Liver (tissue), 9 donors: ENCODE results near the gene ERBB4. TPM values are rescaled to one million over a fixed set of nuclear protein-coding genes. Genes with fewer than 3 reads are reported as not detected.

Source experiments
- DNase-seq: peaks from one replicate; pipeline ENCODE4 v3.0.0-alpha.2; 2017; ENCODE audit warnings: low spot score
- H3K27ac ChIP-seq, 2 donors: one replicate each; pipeline ENCODE4 v1.7.0; 2013; ENCODE audit warnings: inconsistent platforms in 2 of 2, low read length in 2 of 2, control low read depth in 1 of 2, low read depth in 1 of 2, mild to moderate bottlenecking in 1 of 2
- H3K27me3 ChIP-seq, 4 donors: one replicate each; pipeline versions ENCODE4 v1.6.1 to v1.7.0; 2013; ENCODE audit warnings: low read length in 3 of 4, inconsistent platforms in 1 of 4, mild to moderate bottlenecking in 1 of 4, moderate library complexity in 1 of 4; ENCODE audit not compliant: control insufficient read depth in 4 of 4, insufficient read depth in 4 of 4
- H3K36me3 ChIP-seq, 4 donors: one replicate each; pipeline versions ENCODE4 v1.6.1 to v1.7.0; 2013; ENCODE audit warnings: low read length in 3 of 4, mild to moderate bottlenecking in 3 of 4, low read depth in 1 of 4, moderate library complexity in 1 of 4; ENCODE audit not compliant: control insufficient read depth in 4 of 4, insufficient read depth in 3 of 4
- H3K4me1 ChIP-seq, 4 donors: one replicate each; pipeline versions ENCODE4 v1.6.1 to v1.7.0; 2013; ENCODE audit warnings: low read length in 3 of 4, mild to moderate bottlenecking in 3 of 4, moderate library complexity in 1 of 4; ENCODE audit not compliant: control insufficient read depth in 4 of 4, insufficient read depth in 4 of 4
- H3K4me3 ChIP-seq, 3 donors: one replicate each; pipeline versions ENCODE4 v1.6.1 to v1.7.0; 2013; ENCODE audit warnings: low read length in 3 of 3, control low read depth in 1 of 3, low read depth in 1 of 3, mild to moderate bottlenecking in 1 of 3
- H3K9ac ChIP-seq, 2 donors: one replicate each; pipeline ENCODE4 v1.7.0; 2013; ENCODE audit warnings: low read length in 2 of 2, mild to moderate bottlenecking in 2 of 2, moderate library complexity in 2 of 2, control low read depth in 1 of 2, low read depth in 1 of 2
- H3K9me3 ChIP-seq, 4 donors: one replicate each; pipeline versions ENCODE4 v1.6.1 to v1.7.0; 2013; ENCODE audit warnings: low read length in 3 of 4; ENCODE audit not compliant: control insufficient read depth in 4 of 4
- EGR1 ChIP-seq, 2 donors: IDR thresholded peaks; 2 replicates each; pipeline ENCODE4 v1.6.1; 2016 to 2018; ENCODE audit warnings: antibody characterized with exemption in 2 of 2, low read depth in 2 of 2
- FOXA2 ChIP-seq: IDR thresholded peaks from 2 replicates; pipeline ENCODE4 v1.6.1; 2016; ENCODE audit warnings: antibody characterized with exemption
- GABPA ChIP-seq, 2 donors: IDR thresholded peaks in 1 of 2; conservative IDR thresholded peaks in 1 of 2; 2 replicates each; pipeline ENCODE4 v1.6.1; 2016; ENCODE audit warnings: antibody characterized with exemption in 2 of 2, mild to moderate bottlenecking in 1 of 2, moderate library complexity in 1 of 2
- NR2F2 ChIP-seq: IDR thresholded peaks from 2 replicates; pipeline ENCODE4 v1.6.1; 2016; ENCODE audit warnings: antibody characterized with exemption
- RAD21 ChIP-seq, 2 donors: IDR thresholded peaks; 2 replicates each; pipeline ENCODE4 v1.6.1; 2016; ENCODE audit warnings: antibody characterized with exemption in 2 of 2, mild to moderate bottlenecking in 2 of 2
- RXRA ChIP-seq, 2 donors: IDR thresholded peaks; 2 replicates each; pipeline ENCODE4 v1.6.1; 2017 to 2018; ENCODE audit warnings: antibody characterized with exemption in 2 of 2, mild to moderate bottlenecking in 1 of 2
- SP1 ChIP-seq: IDR thresholded peaks from 2 replicates; pipeline ENCODE4 v1.6.1; 2018; ENCODE audit warnings: antibody characterized with exemption, mild to moderate bottlenecking
- TAF1 ChIP-seq: conservative IDR thresholded peaks from 2 replicates; pipeline ENCODE4 v1.6.1; 2016; ENCODE audit warnings: antibody characterized with exemption, mild to moderate bottlenecking
- YY1 ChIP-seq: IDR thresholded peaks from 2 replicates; pipeline ENCODE4 v1.6.1; 2016; ENCODE audit warnings: antibody characterized with exemption, mild to moderate bottlenecking
- WGBS: extraction: QIAGEN DNeasy Blood & Tissue Kit; methylation state at CpG from one replicate; pipeline ENCODE4 v1.1.7; 2013; 5-methylcytosine and 5-hydroxymethylcytosine counted together
- polyA plus RNA-seq, 2 donors: library from polyadenylated mRNA; stranded (reverse) in 1 of 2; unstranded in 1 of 2; fragments of 200-250 nt in 1 of 2; fragments of >200 nt in 1 of 2; fragmentation: Nextera tagmentation in 1 of 2; extraction: Ambion mirVana in 1 of 2; gene quantifications; one replicate each; pipeline versions ENCODE4 v1.2.1 to v1.2.3, GENCODE V29; 2013 to 2015
- total RNA-seq, 2 donors: library from RNA; depleted of rRNA; stranded (reverse); fragments of >200 nt; gene quantifications; one replicate each; pipeline ENCODE4 v1.2.3, GENCODE V29; 2014
- TF ChIP-seq, protein P1 (sequence below): IDR thresholded peaks from 2 replicates; pipeline ENCODE4 v1.6.1; 2016; ENCODE audit warnings: antibody characterized with exemption
- TF ChIP-seq, protein P2 (sequence below): IDR thresholded peaks from 2 replicates; pipeline ENCODE4 v1.6.1; 2016; ENCODE audit warnings: antibody characterized with exemption
- TF ChIP-seq, protein P3 (sequence below): IDR thresholded peaks from 2 replicates; pipeline ENCODE4 v1.6.1; 2016; ENCODE audit warnings: antibody characterized with exemption, mild to moderate bottlenecking
- TF ChIP-seq, protein P4 (sequence below): IDR thresholded peaks from 2 replicates; pipeline ENCODE4 v1.6.1; 2016; ENCODE audit warnings: antibody characterized with exemption
- TF ChIP-seq, protein P5 (sequence below): fragments of 150-350 bp; IDR thresholded peaks from 2 replicates; pipeline ENCODE4 v1.5.1; 2017; ENCODE audit warnings: improper control_type of control experiment, low read depth, low read length; ENCODE audit not compliant: missing input control
- donor health status: healthy.
- donor health status: healthy.
- donor health status: healthy.
- donor health status: healthy.
- donor health status: healthy.

ERBB4 gene
- total and polyA plus RNA-seq, 4 donors = 0.03 to 0.42 TPM; not detected in 2

DNA sequence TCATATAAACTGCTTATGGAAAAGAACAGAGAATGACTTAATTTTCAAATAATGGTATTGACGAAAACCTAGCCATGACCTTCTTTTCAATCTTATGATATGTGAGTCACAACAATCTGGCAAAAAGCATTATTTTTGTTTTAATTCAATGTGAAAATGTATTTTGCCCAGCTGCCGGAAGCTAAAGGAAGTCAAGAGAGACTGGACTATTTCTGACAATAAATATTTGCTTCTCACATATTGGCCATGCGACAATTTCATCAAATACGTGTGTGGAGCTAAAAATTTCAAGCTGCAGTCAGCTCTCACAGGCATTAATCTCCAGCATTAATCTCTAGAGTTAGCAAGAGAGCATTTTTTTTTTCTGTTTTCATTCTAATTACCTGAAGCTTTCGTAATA is 1101.2 kb downstream of the ERBB4 start (continued):
- no peak for TF ChIP-seq NR2F2

DNA sequence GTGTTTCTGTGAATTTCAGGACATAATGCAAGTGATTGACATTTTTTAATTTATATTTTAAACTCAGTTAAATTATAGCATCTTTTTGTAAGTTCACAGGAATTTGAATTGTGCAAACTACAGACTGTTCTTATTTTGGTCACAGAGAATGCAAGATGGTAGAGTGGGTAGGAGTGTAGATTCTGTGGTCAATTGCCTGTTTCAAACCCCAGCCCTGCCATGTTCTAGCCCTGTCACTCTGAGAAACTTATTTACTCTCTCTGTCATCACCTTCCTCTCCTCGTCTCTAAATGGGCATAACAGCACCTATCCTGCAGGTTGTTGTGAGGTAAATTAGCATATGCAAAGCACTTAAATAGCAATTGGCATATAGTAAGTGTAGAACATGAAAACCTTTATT is 1102.4 kb downstream of the ERBB4 start:
- Histone ChIP-seq H3K4me3 (no peak overlapping the region), H3K27me3 (peaks cover 0 to 2% (median 0%) of the 10 kb centered on the region in 4 donors), H3K9ac (no peak overlapping the region), H3K9me3 (no peaks in the 10 kb centered on the region), H3K4me1 (no peaks in the 10 kb centered on the region), H3K36me3 (no peaks in the 10 kb centered on the region), H3K27ac (no peak overlapping the region)
- DNase-seq = no peak
- 45% methylated on average over 1 of the region's 1 CpG for WGBS
- TF ChIP-seq, protein P1, sequence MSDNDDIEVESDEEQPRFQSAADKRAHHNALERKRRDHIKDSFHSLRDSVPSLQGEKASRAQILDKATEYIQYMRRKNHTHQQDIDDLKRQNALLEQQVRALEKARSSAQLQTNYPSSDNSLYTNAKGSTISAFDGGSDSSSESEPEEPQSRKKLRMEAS = no peak
- TF ChIP-seq, protein P2, sequence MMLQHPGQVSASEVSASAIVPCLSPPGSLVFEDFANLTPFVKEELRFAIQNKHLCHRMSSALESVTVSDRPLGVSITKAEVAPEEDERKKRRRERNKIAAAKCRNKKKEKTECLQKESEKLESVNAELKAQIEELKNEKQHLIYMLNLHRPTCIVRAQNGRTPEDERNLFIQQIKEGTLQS = no peak
- no peak for TF ChIP-seq YY1
- TF ChIP-seq, protein P3, sequence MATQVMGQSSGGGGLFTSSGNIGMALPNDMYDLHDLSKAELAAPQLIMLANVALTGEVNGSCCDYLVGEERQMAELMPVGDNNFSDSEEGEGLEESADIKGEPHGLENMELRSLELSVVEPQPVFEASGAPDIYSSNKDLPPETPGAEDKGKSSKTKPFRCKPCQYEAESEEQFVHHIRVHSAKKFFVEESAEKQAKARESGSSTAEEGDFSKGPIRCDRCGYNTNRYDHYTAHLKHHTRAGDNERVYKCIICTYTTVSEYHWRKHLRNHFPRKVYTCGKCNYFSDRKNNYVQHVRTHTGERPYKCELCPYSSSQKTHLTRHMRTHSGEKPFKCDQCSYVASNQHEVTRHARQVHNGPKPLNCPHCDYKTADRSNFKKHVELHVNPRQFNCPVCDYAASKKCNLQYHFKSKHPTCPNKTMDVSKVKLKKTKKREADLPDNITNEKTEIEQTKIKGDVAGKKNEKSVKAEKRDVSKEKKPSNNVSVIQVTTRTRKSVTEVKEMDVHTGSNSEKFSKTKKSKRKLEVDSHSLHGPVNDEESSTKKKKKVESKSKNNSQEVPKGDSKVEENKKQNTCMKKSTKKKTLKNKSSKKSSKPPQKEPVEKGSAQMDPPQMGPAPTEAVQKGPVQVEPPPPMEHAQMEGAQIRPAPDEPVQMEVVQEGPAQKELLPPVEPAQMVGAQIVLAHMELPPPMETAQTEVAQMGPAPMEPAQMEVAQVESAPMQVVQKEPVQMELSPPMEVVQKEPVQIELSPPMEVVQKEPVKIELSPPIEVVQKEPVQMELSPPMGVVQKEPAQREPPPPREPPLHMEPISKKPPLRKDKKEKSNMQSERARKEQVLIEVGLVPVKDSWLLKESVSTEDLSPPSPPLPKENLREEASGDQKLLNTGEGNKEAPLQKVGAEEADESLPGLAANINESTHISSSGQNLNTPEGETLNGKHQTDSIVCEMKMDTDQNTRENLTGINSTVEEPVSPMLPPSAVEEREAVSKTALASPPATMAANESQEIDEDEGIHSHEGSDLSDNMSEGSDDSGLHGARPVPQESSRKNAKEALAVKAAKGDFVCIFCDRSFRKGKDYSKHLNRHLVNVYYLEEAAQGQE = no peak
- no peak for TF ChIP-seq TAF1
- no peak for TF ChIP-seq GABPA (IDR thresholded peaks at IDR 0.05 in 1 of 2, conservative IDR thresholded peaks at IDR 0.05 in 1 of 2)
- TF ChIP-seq, protein P4, sequence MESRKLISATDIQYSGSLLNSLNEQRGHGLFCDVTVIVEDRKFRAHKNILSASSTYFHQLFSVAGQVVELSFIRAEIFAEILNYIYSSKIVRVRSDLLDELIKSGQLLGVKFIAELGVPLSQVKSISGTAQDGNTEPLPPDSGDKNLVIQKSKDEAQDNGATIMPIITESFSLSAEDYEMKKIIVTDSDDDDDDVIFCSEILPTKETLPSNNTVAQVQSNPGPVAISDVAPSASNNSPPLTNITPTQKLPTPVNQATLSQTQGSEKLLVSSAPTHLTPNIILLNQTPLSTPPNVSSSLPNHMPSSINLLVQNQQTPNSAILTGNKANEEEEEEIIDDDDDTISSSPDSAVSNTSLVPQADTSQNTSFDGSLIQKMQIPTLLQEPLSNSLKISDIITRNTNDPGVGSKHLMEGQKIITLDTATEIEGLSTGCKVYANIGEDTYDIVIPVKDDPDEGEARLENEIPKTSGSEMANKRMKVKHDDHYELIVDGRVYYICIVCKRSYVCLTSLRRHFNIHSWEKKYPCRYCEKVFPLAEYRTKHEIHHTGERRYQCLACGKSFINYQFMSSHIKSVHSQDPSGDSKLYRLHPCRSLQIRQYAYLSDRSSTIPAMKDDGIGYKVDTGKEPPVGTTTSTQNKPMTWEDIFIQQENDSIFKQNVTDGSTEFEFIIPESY = no peak
- TF ChIP-seq SP1 = no peak
- no peak for TF ChIP-seq NR2F2
- no peak for TF ChIP-seq RAD21 (IDR thresholded peaks at IDR 0.05)
- TF ChIP-seq, protein P5, sequence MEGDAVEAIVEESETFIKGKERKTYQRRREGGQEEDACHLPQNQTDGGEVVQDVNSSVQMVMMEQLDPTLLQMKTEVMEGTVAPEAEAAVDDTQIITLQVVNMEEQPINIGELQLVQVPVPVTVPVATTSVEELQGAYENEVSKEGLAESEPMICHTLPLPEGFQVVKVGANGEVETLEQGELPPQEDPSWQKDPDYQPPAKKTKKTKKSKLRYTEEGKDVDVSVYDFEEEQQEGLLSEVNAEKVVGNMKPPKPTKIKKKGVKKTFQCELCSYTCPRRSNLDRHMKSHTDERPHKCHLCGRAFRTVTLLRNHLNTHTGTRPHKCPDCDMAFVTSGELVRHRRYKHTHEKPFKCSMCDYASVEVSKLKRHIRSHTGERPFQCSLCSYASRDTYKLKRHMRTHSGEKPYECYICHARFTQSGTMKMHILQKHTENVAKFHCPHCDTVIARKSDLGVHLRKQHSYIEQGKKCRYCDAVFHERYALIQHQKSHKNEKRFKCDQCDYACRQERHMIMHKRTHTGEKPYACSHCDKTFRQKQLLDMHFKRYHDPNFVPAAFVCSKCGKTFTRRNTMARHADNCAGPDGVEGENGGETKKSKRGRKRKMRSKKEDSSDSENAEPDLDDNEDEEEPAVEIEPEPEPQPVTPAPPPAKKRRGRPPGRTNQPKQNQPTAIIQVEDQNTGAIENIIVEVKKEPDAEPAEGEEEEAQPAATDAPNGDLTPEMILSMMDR = no peak
- TF ChIP-seq RXRA (IDR thresholded peaks at IDR 0.05) = no peak
- no peak for TF ChIP-seq FOXA2
- no peak for TF ChIP-seq EGR1 (IDR thresholded peaks at IDR 0.05; ENCODE audit: low read depth in 2 of 2)
